Stomach smooth muscle (tissue), 2 donors: ENCODE results near the gene LPA.
"Not testable (repeated sequence)": the region's sequence is repeated elsewhere in the genome, so short reads cannot be mapped to it uniquely, and the experiment has no call there.

Source experiments
- H3K27ac ChIP-seq: one replicate; pipeline ENCODE4 v1.7.0; 2013; ENCODE audit warnings: mild to moderate bottlenecking, low read length, inconsistent platforms
- H3K27me3 ChIP-seq, 2 donors: one replicate each; pipeline ENCODE4 v1.7.0; 2013; ENCODE audit warnings: low read length in 2 of 2; ENCODE audit not compliant: insufficient read depth in 2 of 2, control insufficient read depth in 1 of 2
- H3K36me3 ChIP-seq, 2 donors: one replicate each; pipeline ENCODE4 v1.7.0; 2013; ENCODE audit warnings: low read length in 2 of 2; ENCODE audit not compliant: control insufficient read depth in 2 of 2, insufficient read depth in 2 of 2
- H3K4me1 ChIP-seq: one replicate; pipeline ENCODE4 v1.7.0; 2013; ENCODE audit warnings: low read length; ENCODE audit not compliant: control insufficient read depth, insufficient read depth
- H3K4me3 ChIP-seq, 2 donors: one replicate each; pipeline ENCODE4 v1.7.0; 2013; ENCODE audit warnings: low read length in 2 of 2
- H3K9ac ChIP-seq, 2 donors: one replicate each; pipeline ENCODE4 v1.7.0; 2013; ENCODE audit warnings: low read length in 2 of 2, mild to moderate bottlenecking in 1 of 2
- H3K9me3 ChIP-seq, 2 donors: one replicate each; pipeline ENCODE4 v1.7.0; 2013; ENCODE audit warnings: low read length in 2 of 2; ENCODE audit not compliant: control insufficient read depth in 2 of 2
- donor health status: healthy.
- donor health status: Pancreatic carcinoma.

LPA gene

GRCh38 chr6:160571201-160571600 lies 92.9 kb downstream of the LPA start:
- H3K9me3 ChIP-seq, H3K27ac ChIP-seq, H3K36me3 ChIP-seq, H3K4me3 ChIP-seq, H3K9ac ChIP-seq, H3K27me3 ChIP-seq, H3K4me1 ChIP-seq: not testable (repeated sequence)

GRCh38 chr6:160544802-160545201 lies 119.3 kb downstream of the LPA start:
- Histone ChIP-seq H3K36me3 (no peaks in the 10 kb centered on the region), H3K9ac (no peak overlapping the region), H3K4me1 (no peaks in the 10 kb centered on the region), H3K27ac (no peak overlapping the region), H3K27me3 (peaks cover 0 to 2% of the 10 kb centered on the region in 2 donors), H3K9me3 (no peaks in the 10 kb centered on the region), H3K4me3 (no peak overlapping the region)

- Histone ChIP-seq H3K9ac (no peak overlapping the region), H3K36me3 (no peaks in the 10 kb centered on the region), H3K4me1 (peaks cover 4% of the 10 kb centered on the region), H3K27me3 (peaks cover 0 to 2% of the 10 kb centered on the region in 2 donors), H3K27ac (no peak overlapping the region), H3K9me3 (no peaks in the 10 kb centered on the region), H3K4me3 (no peak overlapping the region)
Observed at GRCh38 chr6:160535270-160535669, 128.8 kb downstream of the LPA start.

- H3K9me3 ChIP-seq: no peaks in the 10 kb centered on the region
- H3K27ac ChIP-seq: no peak overlapping the region
- peak overlapping the region; percentile 26 to 60 for H3K4me3 ChIP-seq
- no peaks in the 10 kb centered on the region for H3K36me3 ChIP-seq
- peak overlapping the region in 1 of 2 donors; percentile 29 for H3K9ac ChIP-seq
- peaks cover 4% of the 10 kb centered on the region for H3K4me1 ChIP-seq
- H3K27me3 ChIP-seq: peaks cover 0 to 2% of the 10 kb centered on the region in 2 donors
Observed at GRCh38 chr6:160534050-160534696, 129.9 kb downstream of the LPA start.

- Histone ChIP-seq H3K27me3 (peaks cover 0 to 2% of the 10 kb centered on the region in 2 donors), H3K4me1 (peaks cover 4% of the 10 kb centered on the region), H3K9ac (no peak overlapping the region)
Observed at GRCh38 chr6:160532315-160532714, 131.8 kb downstream of the LPA start.

GRCh38 chr6:160531826-160532225 lies 132.2 kb downstream of the LPA start:
- Histone ChIP-seq H3K27me3 (peaks cover 0 to 2% of the 10 kb centered on the region in 2 donors), H3K4me1 (peaks cover 4% of the 10 kb centered on the region), H3K9ac (no peak overlapping the region), H3K4me3 (no peak overlapping the region), H3K36me3 (no peaks in the 10 kb centered on the region), H3K27ac (no peak overlapping the region), H3K9me3 (no peaks in the 10 kb centered on the region)

More at GRCh38 chr6:160532315-160532714, 131.8 kb downstream of the LPA start:
- Histone ChIP-seq H3K9me3 (no peaks in the 10 kb centered on the region), H3K4me3 (no peak overlapping the region), H3K27ac (no peak overlapping the region), H3K36me3 (no peaks in the 10 kb centered on the region)

- H3K4me3 ChIP-seq, H3K9me3 ChIP-seq, H3K36me3 ChIP-seq, H3K27ac ChIP-seq, H3K27me3 ChIP-seq, H3K9ac ChIP-seq, H3K4me1 ChIP-seq: not testable (repeated sequence)
Observed at GRCh38 chr6:160529524-160529923, 134.6 kb downstream of the LPA start.

GRCh38 chr6:160523223-160523622 lies 140.9 kb downstream of the LPA start:
- H3K27ac ChIP-seq: no peak overlapping the region
- H3K4me3 ChIP-seq: no peak overlapping the region
- H3K36me3 ChIP-seq: no peaks in the 10 kb centered on the region
- H3K9me3 ChIP-seq: no peaks in the 10 kb centered on the region
- H3K4me1 ChIP-seq: peaks cover 3% of the 10 kb centered on the region
- H3K9ac ChIP-seq: no peak overlapping the region
- H3K27me3 ChIP-seq: no peaks in the 10 kb centered on the region

GRCh38 chr6:160520043-160520904 lies 143.8 kb downstream of the LPA start:
- peak overlapping the region; percentile 52 to 82 for H3K4me3 ChIP-seq
- H3K27ac ChIP-seq: peak overlapping the region; percentile 66
- no peaks in the 10 kb centered on the region for H3K9me3 ChIP-seq
- H3K4me1 ChIP-seq: peaks cover 3% of the 10 kb centered on the region
- no peaks in the 10 kb centered on the region for H3K36me3 ChIP-seq
- peak overlapping the region; percentile 67 to 84 for H3K9ac ChIP-seq
- H3K27me3 ChIP-seq: no peaks in the 10 kb centered on the region

GRCh38 chr6:160519603-160520042 lies 144.5 kb downstream of the LPA start:
- H3K4me3 ChIP-seq: peak overlapping the region; percentile 52 to 82
- H3K9ac ChIP-seq: peak overlapping the region; percentile 67 to 79
- H3K27ac ChIP-seq: peak overlapping the region; percentile 66
- H3K9me3 ChIP-seq: no peaks in the 10 kb centered on the region
- no peaks in the 10 kb centered on the region for H3K27me3 ChIP-seq
- peaks cover 3% of the 10 kb centered on the region for H3K4me1 ChIP-seq
- no peaks in the 10 kb centered on the region for H3K36me3 ChIP-seq

GRCh38 chr6:160519133-160519532 lies 144.9 kb downstream of the LPA start:
- no peaks in the 10 kb centered on the region for H3K9me3 ChIP-seq
- H3K9ac ChIP-seq: no peak overlapping the region
- H3K36me3 ChIP-seq: no peaks in the 10 kb centered on the region

More at GRCh38 chr6:160519133-160519532, 144.9 kb downstream of the LPA start:
- Histone ChIP-seq H3K4me3 (no peak overlapping the region), H3K27ac (no peak overlapping the region), H3K4me1 (peaks cover 3% of the 10 kb centered on the region), H3K27me3 (no peaks in the 10 kb centered on the region)
